Measurements from ENCODE around the gene SLC6A6.

SLC6A6 gene

GRCh38 chr3:14503033-14503705 lies 100.8 kb downstream of the SLC6A6 start:
- H3K9me3 ChIP-seq (ENCODE audit: low read length) = peaks cover 5% of the 10 kb centered on the region; the same call in 1 of the 2 replicates
- H3K4me1 ChIP-seq (ENCODE audit: insufficient read depth, low read length, severe bottlenecking) = no peaks in the 10 kb centered on the region
- no peaks in the 10 kb centered on the region for H3K79me2 ChIP-seq (ENCODE audit: insufficient read depth, low read length)
- no peak overlapping the region for H3K4me3 ChIP-seq (ENCODE audit: low read depth, low read length, poor library complexity, severe bottlenecking)
- H3K9ac ChIP-seq (ENCODE audit: low read length) = no peak overlapping the region
- H2AFZ ChIP-seq (ENCODE audit: low read length) = no peak overlapping the region
- H3F3A ChIP-seq (ENCODE audit: insufficient read depth, low read length) = no peaks in the 10 kb centered on the region
- no peak overlapping the region for H3K27ac ChIP-seq (ENCODE audit: low read depth, low read length, poor library complexity, severe bottlenecking)
- peaks cover 6% of the 10 kb centered on the region; the same call in 1 of the 2 replicates for H3K27me3 ChIP-seq (ENCODE audit: insufficient read depth, low read length)
- no peaks in the 10 kb centered on the region for H3K9me2 ChIP-seq (ENCODE audit: low read depth, low read length)
- no peaks in the 10 kb centered on the region for H4K20me1 ChIP-seq (ENCODE audit: insufficient read depth, low read length)
- TF ChIP-seq EZH2 (IDR thresholded peaks at IDR 0.05; ENCODE audit: borderline replicate concordance, low read length) (no peak), CTCF (IDR thresholded peaks at IDR 0.05; ENCODE audit: low read length) (no peak)
- H3K36me3 ChIP-seq (ENCODE audit: insufficient read depth, low read length) = no peaks in the 10 kb centered on the region; the same call in 1 of the 2 replicates
- no peak overlapping the region for H3K4me2 ChIP-seq (ENCODE audit: low read length)

- Histone ChIP-seq H3K9me2 (ENCODE audit: low read depth, low read length) (no peaks in the 10 kb centered on the region), H3K79me2 (ENCODE audit: insufficient read depth, low read length) (no peaks in the 10 kb centered on the region), H3K9ac (ENCODE audit: low read length) (no peak overlapping the region), H3K36me3 (ENCODE audit: insufficient read depth, low read length) (no peaks in the 10 kb centered on the region; the same call in 1 of the 2 replicates), H2AFZ (ENCODE audit: low read length) (no peak overlapping the region), H3K4me2 (ENCODE audit: low read length) (no peak overlapping the region), H3K9me3 (ENCODE audit: low read length) (peaks cover 5% of the 10 kb centered on the region; the same call in 1 of the 2 replicates), H3F3A (ENCODE audit: insufficient read depth, low read length) (no peaks in the 10 kb centered on the region), H3K4me1 (ENCODE audit: insufficient read depth, low read length, severe bottlenecking) (no peaks in the 10 kb centered on the region), H3K27me3 (ENCODE audit: insufficient read depth, low read length) (peaks cover 6% of the 10 kb centered on the region; the same call in 1 of the 2 replicates), H3K4me3 (ENCODE audit: low read depth, low read length, poor library complexity, severe bottlenecking) (no peak overlapping the region), H4K20me1 (ENCODE audit: insufficient read depth, low read length) (no peaks in the 10 kb centered on the region), H3K27ac (ENCODE audit: low read depth, low read length, poor library complexity, severe bottlenecking) (no peak overlapping the region)
- TF ChIP-seq CTCF (IDR thresholded peaks at IDR 0.05; ENCODE audit: low read length) (no peak), EZH2 (IDR thresholded peaks at IDR 0.05; ENCODE audit: borderline replicate concordance, low read length) (no peak)
These were observed 101.3 kb downstream of the SLC6A6 start for GRCh38 chr3:14503706-14504065.

- H3K9me2 ChIP-seq (ENCODE audit: low read depth, low read length) = no peaks in the 10 kb centered on the region
- TF ChIP-seq CTCF (IDR thresholded peaks at IDR 0.05; ENCODE audit: low read length) (no peak), EZH2 (IDR thresholded peaks at IDR 0.05; ENCODE audit: borderline replicate concordance, low read length) (no peak)
- no peaks in the 10 kb centered on the region for H3F3A ChIP-seq (ENCODE audit: insufficient read depth, low read length)
- no peaks in the 10 kb centered on the region for H3K4me1 ChIP-seq (ENCODE audit: insufficient read depth, low read length, severe bottlenecking)
- H3K4me3 ChIP-seq (ENCODE audit: low read depth, low read length, poor library complexity, severe bottlenecking) = no peak overlapping the region
- H3K9ac ChIP-seq (ENCODE audit: low read length) = no peak overlapping the region
- H3K36me3 ChIP-seq (ENCODE audit: insufficient read depth, low read length) = no peaks in the 10 kb centered on the region; the same call in 1 of the 2 replicates
- H3K79me2 ChIP-seq (ENCODE audit: insufficient read depth, low read length) = no peaks in the 10 kb centered on the region
- no peak overlapping the region for H3K4me2 ChIP-seq (ENCODE audit: low read length)
- H3K27me3 ChIP-seq (ENCODE audit: insufficient read depth, low read length) = peaks cover 6% of the 10 kb centered on the region; the same call in 1 of the 2 replicates
- H3K9me3 ChIP-seq (ENCODE audit: low read length) = peaks cover 5% of the 10 kb centered on the region; the same call in 1 of the 2 replicates
- H4K20me1 ChIP-seq (ENCODE audit: insufficient read depth, low read length) = no peaks in the 10 kb centered on the region
- no peak overlapping the region for H3K27ac ChIP-seq (ENCODE audit: low read depth, low read length, poor library complexity, severe bottlenecking)
- H2AFZ ChIP-seq (ENCODE audit: low read length) = no peak overlapping the region
These were observed 102.8 kb downstream of the SLC6A6 start for GRCh38 chr3:14505001-14505802.

All from OCI-LY1 (cell line).